Spinal cord (tissue), 10 donors: ENCODE data around the gene IRX2. TPM values are rescaled to one million over a fixed set of nuclear protein-coding genes. Genes with fewer than 3 reads are reported as not detected.

Source experiments
- DNase-seq, 6 donors: peaks; one replicate each; pipeline versions ENCODE4 v3.0.0 to v3.0.0-alpha.2; 2013 to 2015; ENCODE audit warnings: low spot score in 6 of 6, low read depth in 4 of 6
- H3K27ac ChIP-seq: one replicate; pipeline ENCODE4 v1.5.1; 2013; ENCODE audit warnings: low read depth, low read length, control low read depth
- H3K27me3 ChIP-seq: one replicate; pipeline ENCODE4 v1.6.1; 2013; ENCODE audit warnings: low read length; ENCODE audit not compliant: control insufficient read depth, insufficient read depth
- H3K36me3 ChIP-seq: one replicate; pipeline ENCODE4 v1.6.1; 2013; ENCODE audit warnings: low read length; ENCODE audit not compliant: control insufficient read depth, insufficient read depth
- H3K4me1 ChIP-seq: one replicate; pipeline ENCODE4 v1.6.1; 2013; ENCODE audit warnings: low read length; ENCODE audit not compliant: control insufficient read depth, insufficient read depth
- H3K4me3 ChIP-seq: one replicate; pipeline ENCODE4 v1.5.1; 2013; ENCODE audit warnings: low read depth, low read length, control low read depth
- H3K9me3 ChIP-seq: one replicate; pipeline ENCODE4 v1.6.1; 2013; ENCODE audit warnings: low read length; ENCODE audit not compliant: control insufficient read depth, insufficient read depth
- WGBS: methylation state at CpG from one replicate; pipeline ENCODE4 v1.1.5; 2013; ENCODE audit warnings: missing lambda C conversion rate; ENCODE audit not compliant: insufficient coverage; 5-methylcytosine and 5-hydroxymethylcytosine counted together
- polyA plus RNA-seq, 2 donors: library from polyadenylated mRNA; unstranded; fragments of 120-200 nt; gene quantifications; one replicate each; pipeline ENCODE4 v1.2.1, GENCODE V29; 2013; ENCODE audit not compliant: insufficient read length in 2 of 2
- total RNA-seq, 2 donors: library from RNA; depleted of rRNA in 1 of 2; stranded (reverse); fragments of 120-200 nt in 1 of 2; fragments of >200 nt in 1 of 2; gene quantifications; one replicate each; pipeline versions ENCODE4 v1.2.3 to v1.2.4, GENCODE V29; 2013 to 2014
- donor health status: healthy.

Gene IRX2
- total and polyA plus RNA-seq, 4 donors = 4.8 to 23.2 (median 14.7) TPM

GRCh38 chr5:2750758-2751464 lies 566 bp downstream of the IRX2 start:
- peaks cover 51% of the 10 kb centered on the region for H3K4me1 ChIP-seq
- H3K9me3 ChIP-seq = no peaks in the 10 kb centered on the region
- under 1% methylated on average over 110 of the region's 110 CpGs for WGBS
- H3K36me3 ChIP-seq = peaks cover 13% of the 10 kb centered on the region
- H3K27me3 ChIP-seq = peaks cover 81% of the 10 kb centered on the region
- peak overlapping the region; percentile 38 for H3K4me3 ChIP-seq
- no peak overlapping the region for H3K27ac ChIP-seq
- peak in 2 of 6 donors; percentile 54 to 56 for DNase-seq

GRCh38 chr5:2750026-2750757 lies 1.3 kb downstream of the IRX2 start:
- Histone ChIP-seq H3K4me3 (peak overlapping the region; percentile 38), H3K36me3 (peaks cover 13% of the 10 kb centered on the region), H3K4me1 (peaks cover 44% of the 10 kb centered on the region), H3K9me3 (no peaks in the 10 kb centered on the region), H3K27me3 (peaks cover 80% of the 10 kb centered on the region), H3K27ac (no peak overlapping the region)
- peak in 2 of 6 donors; percentile 45 to 55 for DNase-seq
- WGBS = 2% methylated on average over 63 of the region's 63 CpGs

- H3K36me3 ChIP-seq = peaks cover 13% of the 10 kb centered on the region
- H3K27ac ChIP-seq = no peak overlapping the region
- peak overlapping the region; percentile 38 for H3K4me3 ChIP-seq
- no peaks in the 10 kb centered on the region for H3K9me3 ChIP-seq
- WGBS = 7% methylated on average over 45 of the region's 45 CpGs
- H3K27me3 ChIP-seq = peaks cover 79% of the 10 kb centered on the region
- DNase-seq = peak in 2 of 6 donors; percentile 29 to 44
- peaks cover 40% of the 10 kb centered on the region for H3K4me1 ChIP-seq
Observed at GRCh38 chr5:2749514-2750025, 1.9 kb downstream of the IRX2 start.

- H3K9me3 ChIP-seq = no peaks in the 10 kb centered on the region
- peaks cover 80% of the 10 kb centered on the region for H3K27me3 ChIP-seq
- H3K36me3 ChIP-seq = peaks cover 13% of the 10 kb centered on the region
- H3K4me1 ChIP-seq = peaks cover 38% of the 10 kb centered on the region
- 8% methylated on average over 71 of the region's 71 CpGs for WGBS
- H3K27ac ChIP-seq = no peak overlapping the region
- DNase-seq = no peak
- H3K4me3 ChIP-seq = peak overlapping the region; percentile 38
Observed at GRCh38 chr5:2748861-2749513, 2.5 kb downstream of the IRX2 start.

GRCh38 chr5:2748179-2748860 lies 3.2 kb downstream of the IRX2 start:
- Histone ChIP-seq H3K4me1 (peaks cover 34% of the 10 kb centered on the region), H3K9me3 (no peaks in the 10 kb centered on the region), H3K27me3 (peaks cover 79% of the 10 kb centered on the region), H3K36me3 (peaks cover 13% of the 10 kb centered on the region), H3K4me3 (no peak overlapping the region), H3K27ac (no peak overlapping the region)
- DNase-seq = no peak
- WGBS = 8% methylated on average over 86 of the region's 86 CpGs

GRCh38 chr5:2747363-2748162 lies 3.9 kb downstream of the IRX2 start:
- peaks cover 17% of the 10 kb centered on the region for H3K36me3 ChIP-seq
- H3K4me3 ChIP-seq = peak overlapping the region; percentile 18
- peaks cover 31% of the 10 kb centered on the region for H3K4me1 ChIP-seq
- no peak overlapping the region for H3K27ac ChIP-seq
- peaks cover 77% of the 10 kb centered on the region for H3K27me3 ChIP-seq
- WGBS = 22% methylated on average over 21 of the region's 26 CpGs
- no peaks in the 10 kb centered on the region for H3K9me3 ChIP-seq
- DNase-seq = peak in 2 of 6 donors; percentile 46 to 55

GRCh38 chr5:2746561-2747032 lies 4.9 kb downstream of the IRX2 start:
- no peak overlapping the region for H3K4me3 ChIP-seq

GRCh38 chr5:2744485-2744884 lies 7.0 kb downstream of the IRX2 start:
- H3K27ac ChIP-seq = no peak overlapping the region
- H3K36me3 ChIP-seq = peaks cover 22% of the 10 kb centered on the region
- peaks cover 24% of the 10 kb centered on the region for H3K4me1 ChIP-seq
- no peaks in the 10 kb centered on the region for H3K9me3 ChIP-seq
- no peak overlapping the region for H3K4me3 ChIP-seq
- peaks cover 87% of the 10 kb centered on the region for H3K27me3 ChIP-seq
- peak in 1 of 6 donors; percentile 38 for DNase-seq
- 60% methylated on average over 1 of the region's 2 CpGs for WGBS

More at GRCh38 chr5:2746561-2747032, 4.9 kb downstream of the IRX2 start:
- peaks cover 17% of the 10 kb centered on the region for H3K36me3 ChIP-seq
- H3K27ac ChIP-seq = no peak overlapping the region
- H3K27me3 ChIP-seq = peaks cover 78% of the 10 kb centered on the region
- peaks cover 24% of the 10 kb centered on the region for H3K4me1 ChIP-seq
- H3K9me3 ChIP-seq = no peaks in the 10 kb centered on the region
- DNase-seq = peak in 2 of 6 donors; percentile 32 to 68
- WGBS = no CpG with 5 or more reads among the region's 3 CpGs
